GM21619 (cell line): ENCODE data around the gene NIPBL.
"Not testable (repeated sequence)": the region's sequence is repeated elsewhere in the genome, so short reads cannot be mapped to it uniquely, and the experiment has no call there.

Experiments used
- ATAC-seq: cut with Tn5 transposase; IDR thresholded peaks from one replicate; pipeline ENCODE4 v1.9.1; 2021; ENCODE audit not compliant: unreplicated experiment

The NIPBL gene, protein sequence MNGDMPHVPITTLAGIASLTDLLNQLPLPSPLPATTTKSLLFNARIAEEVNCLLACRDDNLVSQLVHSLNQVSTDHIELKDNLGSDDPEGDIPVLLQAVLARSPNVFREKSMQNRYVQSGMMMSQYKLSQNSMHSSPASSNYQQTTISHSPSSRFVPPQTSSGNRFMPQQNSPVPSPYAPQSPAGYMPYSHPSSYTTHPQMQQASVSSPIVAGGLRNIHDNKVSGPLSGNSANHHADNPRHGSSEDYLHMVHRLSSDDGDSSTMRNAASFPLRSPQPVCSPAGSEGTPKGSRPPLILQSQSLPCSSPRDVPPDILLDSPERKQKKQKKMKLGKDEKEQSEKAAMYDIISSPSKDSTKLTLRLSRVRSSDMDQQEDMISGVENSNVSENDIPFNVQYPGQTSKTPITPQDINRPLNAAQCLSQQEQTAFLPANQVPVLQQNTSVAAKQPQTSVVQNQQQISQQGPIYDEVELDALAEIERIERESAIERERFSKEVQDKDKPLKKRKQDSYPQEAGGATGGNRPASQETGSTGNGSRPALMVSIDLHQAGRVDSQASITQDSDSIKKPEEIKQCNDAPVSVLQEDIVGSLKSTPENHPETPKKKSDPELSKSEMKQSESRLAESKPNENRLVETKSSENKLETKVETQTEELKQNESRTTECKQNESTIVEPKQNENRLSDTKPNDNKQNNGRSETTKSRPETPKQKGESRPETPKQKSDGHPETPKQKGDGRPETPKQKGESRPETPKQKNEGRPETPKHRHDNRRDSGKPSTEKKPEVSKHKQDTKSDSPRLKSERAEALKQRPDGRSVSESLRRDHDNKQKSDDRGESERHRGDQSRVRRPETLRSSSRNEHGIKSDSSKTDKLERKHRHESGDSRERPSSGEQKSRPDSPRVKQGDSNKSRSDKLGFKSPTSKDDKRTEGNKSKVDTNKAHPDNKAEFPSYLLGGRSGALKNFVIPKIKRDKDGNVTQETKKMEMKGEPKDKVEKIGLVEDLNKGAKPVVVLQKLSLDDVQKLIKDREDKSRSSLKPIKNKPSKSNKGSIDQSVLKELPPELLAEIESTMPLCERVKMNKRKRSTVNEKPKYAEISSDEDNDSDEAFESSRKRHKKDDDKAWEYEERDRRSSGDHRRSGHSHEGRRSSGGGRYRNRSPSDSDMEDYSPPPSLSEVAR (N-terminal part only)

GRCh38 chr5:36876299-36876964 is at the start of gene NIPBL:
NIPBL (plus strand) TSS chr5:36876769; CDS start chr5:36953697, 76,928 bp downstream.
- ATAC-seq, result peak; percentile 58

GRCh38 chr5:36832274-36832673 is 44.3 kb upstream of the NIPBL start:
- ATAC-seq, result no peak

DNA sequence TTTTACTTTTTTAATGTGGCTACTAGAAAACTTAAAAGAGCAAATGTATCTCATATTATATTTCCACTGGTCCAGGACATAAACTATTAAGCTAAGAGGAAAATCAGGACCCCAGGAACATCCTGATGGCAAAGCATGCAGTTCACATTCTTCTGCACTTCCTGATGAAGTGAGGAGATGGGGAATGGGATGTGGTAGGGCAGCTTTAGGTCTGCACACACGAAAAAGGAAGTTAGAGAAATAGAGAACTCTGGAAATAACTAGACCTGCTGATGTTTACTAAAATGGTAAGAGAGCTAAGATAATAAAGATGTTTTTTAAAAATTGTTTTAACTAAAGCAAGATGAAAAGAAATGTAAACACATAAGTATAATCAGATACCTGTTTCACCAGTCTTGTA is 39.7 kb upstream of the NIPBL start:
- ATAC-seq, result no peak

- no peak for ATAC-seq
These were observed 36.8 kb upstream of the NIPBL start for GRCh38 chr5:36839489-36840476.

DNA sequence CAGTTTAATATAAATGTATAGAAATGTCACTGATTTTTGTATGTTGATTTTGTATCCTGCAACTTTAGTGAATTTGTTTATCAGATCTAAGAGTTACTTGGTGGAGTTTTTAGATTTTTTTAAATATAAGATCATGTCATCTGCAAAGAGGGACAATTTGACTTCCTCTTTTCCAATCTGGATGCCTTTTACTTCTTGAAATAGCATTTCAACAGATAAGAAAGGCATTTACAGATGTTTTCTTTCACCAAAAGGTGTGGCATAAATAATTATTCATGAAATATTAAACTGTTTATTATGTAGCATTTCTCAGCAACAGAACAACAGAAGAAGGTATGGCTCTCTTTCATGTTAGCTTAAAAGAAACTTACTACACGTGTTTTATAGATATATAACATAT is 34.9 kb upstream of the NIPBL start:
- no peak for ATAC-seq

DNA sequence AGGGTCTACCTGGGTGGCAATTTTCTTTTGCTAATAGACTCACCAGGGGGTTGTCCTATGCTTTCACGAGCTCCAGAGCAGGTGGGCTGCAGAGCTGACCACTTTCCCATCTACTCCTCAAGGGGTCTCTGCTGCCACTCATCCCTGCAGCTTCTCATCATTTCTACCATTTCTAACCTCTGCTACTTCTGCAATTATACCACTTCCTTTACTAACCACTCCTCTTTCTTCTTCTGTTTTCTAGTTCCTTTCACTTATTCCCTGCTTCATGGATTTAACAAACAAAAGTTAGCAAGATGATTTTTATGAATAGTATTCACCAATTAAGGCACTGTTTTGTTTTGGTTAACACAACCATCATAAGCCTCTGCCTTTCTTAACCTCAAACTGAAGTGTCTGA is 34.5 kb upstream of the NIPBL start:
- no peak for ATAC-seq

- ATAC-seq, result no peak
These were observed 32.3 kb upstream of the NIPBL start for GRCh38 chr5:36844305-36844704.

GRCh38 chr5:36848545-36848944 is 28.0 kb upstream of the NIPBL start:
- ATAC-seq, result not testable (repeated sequence)

DNA sequence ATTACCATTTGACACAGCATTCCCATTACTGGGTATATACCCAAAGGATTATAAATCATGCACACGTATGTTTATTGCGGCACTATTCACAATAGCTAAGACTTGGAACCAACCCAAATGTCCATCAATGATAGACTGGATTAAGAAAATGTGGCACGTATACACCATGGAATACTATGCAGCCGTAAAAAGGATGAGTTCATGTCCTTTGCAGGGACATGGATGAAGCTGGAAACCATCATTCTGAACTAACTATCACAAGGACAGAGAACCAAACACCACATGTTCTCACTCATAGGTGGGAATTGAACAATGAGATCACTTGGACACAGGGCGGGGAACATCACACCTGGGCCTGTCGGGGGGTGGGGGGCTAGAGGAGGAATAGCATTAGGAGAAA is 23.7 kb upstream of the NIPBL start:
- not testable (repeated sequence) for ATAC-seq

DNA sequence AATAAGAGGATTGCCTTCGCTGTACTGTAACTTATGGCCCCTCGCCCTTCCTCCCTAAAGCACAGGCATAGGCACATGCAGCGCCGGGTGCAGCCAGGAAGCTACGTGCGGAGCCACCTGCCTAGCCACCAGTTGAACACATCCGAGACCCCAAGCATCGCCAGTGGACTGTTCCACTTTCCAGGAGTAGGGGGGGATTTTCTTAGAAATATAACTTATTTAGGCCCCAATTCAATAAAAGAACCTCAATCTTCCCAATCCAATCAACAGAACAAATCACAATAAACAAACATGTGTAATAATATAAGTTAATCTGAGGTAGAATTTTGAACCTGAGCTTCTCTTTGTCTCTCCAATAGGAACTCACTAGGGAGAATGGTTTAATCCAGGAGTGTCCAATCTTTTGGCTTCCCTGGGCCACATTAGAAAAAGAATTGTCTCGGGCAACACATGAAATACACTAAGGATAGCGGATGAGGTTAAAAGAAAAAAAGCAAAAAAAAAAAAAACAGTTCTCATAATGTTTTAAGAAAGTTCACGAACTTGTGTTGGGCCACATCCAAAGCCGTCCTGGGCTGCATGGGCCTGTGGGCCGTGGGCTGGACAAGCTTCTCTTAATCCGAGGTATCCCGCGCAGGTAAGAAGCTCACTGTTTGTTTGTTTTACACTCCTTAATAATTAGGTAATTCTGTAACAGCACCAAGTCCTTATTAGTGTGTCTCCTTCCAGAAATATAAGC is 22.0 kb upstream of the NIPBL start:
- ATAC-seq, result no peak

GRCh38 chr5:36855141-36855495 is 21.5 kb upstream of the NIPBL start:
- no peak for ATAC-seq

- ATAC-seq, result no peak
These were observed 14.7 kb upstream of the NIPBL start for GRCh38 chr5:36861871-36862270.

DNA sequence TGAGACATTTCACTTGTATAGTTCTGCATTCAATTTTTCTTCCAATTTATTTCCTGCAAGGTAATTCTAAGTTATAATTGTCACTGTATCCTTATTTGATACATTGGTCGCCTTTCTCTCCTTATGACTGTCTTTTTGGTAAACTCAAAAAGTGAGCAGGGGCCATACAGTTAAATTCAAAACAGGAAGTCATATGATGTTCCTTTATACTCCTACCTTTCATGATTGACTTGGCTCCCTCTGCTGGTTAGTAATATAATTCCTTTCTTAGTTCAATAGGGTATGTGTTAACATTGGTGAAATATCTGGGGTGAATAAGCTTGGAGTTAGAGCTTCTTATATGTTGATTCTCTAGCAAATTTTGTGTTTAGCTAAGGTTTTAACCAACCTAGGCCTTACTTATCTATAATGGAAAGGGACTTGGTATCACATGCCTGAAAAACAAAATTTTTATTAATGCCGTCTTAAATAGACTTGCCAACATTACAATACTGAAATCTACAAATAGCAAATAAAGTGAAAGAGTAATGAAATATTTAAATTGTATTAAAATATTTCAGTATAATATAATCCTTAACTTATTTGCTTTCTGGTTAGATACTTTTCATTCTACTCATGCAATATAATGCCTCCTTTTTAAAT is 6.0 kb upstream of the NIPBL start:
- peak; percentile 58 for ATAC-seq

DNA sequence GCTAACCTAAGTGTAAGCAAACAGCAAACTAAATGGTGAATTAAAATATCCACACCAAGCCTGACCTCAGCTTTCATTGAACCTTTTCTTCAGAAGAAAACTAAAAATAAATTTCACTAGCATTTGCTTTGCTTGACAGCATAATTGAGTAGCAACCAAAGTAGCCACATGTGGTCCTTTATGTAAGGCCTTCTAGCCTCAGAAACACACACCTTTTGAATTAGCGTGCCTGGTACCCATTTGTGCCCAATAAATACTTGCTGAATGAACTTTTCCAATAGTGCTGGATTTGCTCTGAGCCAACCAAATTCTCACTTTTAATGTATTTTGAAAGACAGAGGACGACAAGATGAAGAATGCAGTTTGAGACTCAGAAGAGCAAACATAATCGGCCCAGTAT is 2.1 kb upstream of the NIPBL start:
- no peak for ATAC-seq

DNA sequence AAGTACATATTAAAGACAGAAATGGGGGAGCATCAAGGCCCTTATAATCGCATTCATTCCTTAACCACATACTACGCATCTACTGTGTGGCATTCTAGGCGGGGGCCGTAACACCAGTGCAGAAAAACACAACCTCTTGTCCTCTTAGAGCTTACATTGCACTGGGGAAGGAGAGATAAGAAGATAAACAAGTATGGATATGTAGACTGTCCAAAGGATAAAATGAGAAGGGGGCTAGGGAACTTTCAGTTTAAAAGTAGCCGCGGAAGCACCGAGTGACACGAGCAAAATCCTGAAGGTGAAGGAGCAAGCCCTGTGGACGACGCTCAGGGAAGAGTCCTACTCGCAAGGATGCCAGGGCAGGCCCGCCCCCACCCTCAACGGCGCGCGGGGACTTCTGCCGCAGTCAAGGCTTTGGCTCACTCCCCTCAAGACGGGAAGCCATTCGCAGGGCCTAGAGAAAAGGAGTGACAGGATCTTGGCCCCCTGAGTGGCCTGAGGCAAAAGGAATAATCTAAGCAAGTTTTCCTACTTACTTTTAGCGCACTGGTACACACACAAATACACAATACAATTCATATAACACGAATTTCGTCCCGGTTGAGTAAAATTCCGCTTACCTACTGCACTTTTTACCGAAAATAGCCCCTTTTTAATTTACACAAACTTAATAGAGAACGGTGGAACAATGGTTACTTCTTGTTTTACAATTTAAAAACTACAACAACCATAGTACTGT is 1.3 kb upstream of the NIPBL start:
- no peak for ATAC-seq

GRCh38 chr5:36875790-36876298 is 725 bp upstream of the NIPBL start:
- peak; percentile 51 for ATAC-seq

DNA sequence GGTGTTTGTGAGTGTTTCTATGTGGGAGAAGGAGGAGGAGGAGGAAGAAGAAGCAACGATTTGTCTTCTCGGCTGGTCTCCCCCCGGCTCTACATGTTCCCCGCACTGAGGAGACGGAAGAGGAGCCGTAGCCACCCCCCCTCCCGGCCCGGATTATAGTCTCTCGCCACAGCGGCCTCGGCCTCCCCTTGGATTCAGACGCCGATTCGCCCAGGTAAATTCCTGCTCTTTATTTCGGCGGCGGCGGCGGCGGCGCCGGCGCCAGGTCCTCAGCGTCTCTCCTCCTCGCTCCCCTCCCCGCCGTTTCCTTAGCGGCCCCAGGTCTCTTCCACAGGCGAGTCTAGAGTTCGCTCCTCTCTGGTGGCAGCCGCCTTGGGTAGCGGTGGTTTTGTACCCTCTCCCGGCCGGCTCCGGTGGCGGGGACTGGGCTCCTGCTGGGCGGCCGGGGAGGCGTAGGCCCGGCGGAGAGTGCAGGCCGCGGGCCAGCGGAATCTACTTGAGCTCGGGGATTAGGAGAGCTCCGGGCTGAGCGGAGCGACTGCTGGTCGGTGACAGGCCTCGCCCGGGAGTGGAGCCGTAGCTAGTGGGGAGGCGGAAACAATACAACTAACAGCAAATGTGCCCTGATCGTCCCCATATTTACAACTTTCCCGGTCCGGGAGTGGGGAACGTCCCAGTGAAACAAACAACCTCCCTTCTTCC is 547 bp downstream of the NIPBL start:
- peak; percentile 19 for ATAC-seq
